Mammary epithelial cell (primary cell): ENCODE results near the gene NR2C2AP.

Experiments
- CTCF ChIP-seq, 2 donors: IDR thresholded peaks in 1 of 2; conservative IDR thresholded peaks in 1 of 2; 2 replicates each; pipeline ENCODE4 v1.5.1; 2011 to 2012; ENCODE audit warnings: inconsistent platforms in 2 of 2, low read length in 2 of 2, mild to moderate bottlenecking in 2 of 2, control low read depth in 1 of 2, low read depth in 1 of 2; ENCODE audit not compliant: insufficient read depth in 1 of 2; ENCODE audit errors: extremely low read depth in 1 of 2
- EZH2 ChIP-seq: IDR thresholded peaks from 2 replicates; pipeline ENCODE4 v1.6.1; 2012; ENCODE audit warnings: low read length, inconsistent platforms, borderline replicate concordance

GRCh38 chr19:19170053-19170872, 33.0 kb downstream of the NR2C2AP start, which contains the start of gene MEF2B:
- no peak for TF ChIP-seq EZH2
- no peak for TF ChIP-seq CTCF (conservative IDR thresholded peaks at IDR 0.05 in 1 of 2, IDR thresholded peaks at IDR 0.05 in 1 of 2; ENCODE audit: extremely low read depth in 1 of 2, insufficient read depth in 1 of 2, low read depth in 1 of 2, low read length in 2 of 2)
